Nephron progenitor cell (in vitro differentiated cells): ENCODE data around the gene PLEKHS1.

ENCODE experiments used
- DNase-seq: peaks from one replicate; pipeline ENCODE4 v3.0.0; 2021
- H3K27ac Mint-ChIP-seq: 2 replicates; pipeline ENCODE4 v1.8.0; 2021; ENCODE audit warnings: mild to moderate bottlenecking, moderate library complexity, mixed read lengths
- H3K27me3 Mint-ChIP-seq: 2 replicates; pipeline ENCODE4 v1.8.0; 2021; ENCODE audit warnings: mild to moderate bottlenecking, low read depth, mixed read lengths; ENCODE audit not compliant: poor library complexity
- H3K36me3 Mint-ChIP-seq: 2 replicates; pipeline ENCODE4 v1.8.0; 2021; ENCODE audit warnings: low read depth, mixed read lengths
- H3K4me1 Mint-ChIP-seq: 2 replicates; pipeline ENCODE4 v1.8.0; 2021; ENCODE audit warnings: mixed read lengths
- H3K4me3 Mint-ChIP-seq: 2 replicates; pipeline ENCODE4 v1.8.0; 2021; ENCODE audit warnings: mild to moderate bottlenecking, moderate library complexity, mixed read lengths
- H3K9me3 Mint-ChIP-seq: 2 replicates; pipeline ENCODE4 v1.8.0; 2021; ENCODE audit warnings: mild to moderate bottlenecking, moderate library complexity, mixed read lengths
- TF ChIP-seq, protein P1 (sequence below): fragments of 200-600 bp; sonication (generic); IDR thresholded peaks from 2 replicates; pipeline ENCODE4 v1.5.0; 2021; ENCODE audit warnings: antibody characterized with exemption

The PLEKHS1 gene

DNA sequence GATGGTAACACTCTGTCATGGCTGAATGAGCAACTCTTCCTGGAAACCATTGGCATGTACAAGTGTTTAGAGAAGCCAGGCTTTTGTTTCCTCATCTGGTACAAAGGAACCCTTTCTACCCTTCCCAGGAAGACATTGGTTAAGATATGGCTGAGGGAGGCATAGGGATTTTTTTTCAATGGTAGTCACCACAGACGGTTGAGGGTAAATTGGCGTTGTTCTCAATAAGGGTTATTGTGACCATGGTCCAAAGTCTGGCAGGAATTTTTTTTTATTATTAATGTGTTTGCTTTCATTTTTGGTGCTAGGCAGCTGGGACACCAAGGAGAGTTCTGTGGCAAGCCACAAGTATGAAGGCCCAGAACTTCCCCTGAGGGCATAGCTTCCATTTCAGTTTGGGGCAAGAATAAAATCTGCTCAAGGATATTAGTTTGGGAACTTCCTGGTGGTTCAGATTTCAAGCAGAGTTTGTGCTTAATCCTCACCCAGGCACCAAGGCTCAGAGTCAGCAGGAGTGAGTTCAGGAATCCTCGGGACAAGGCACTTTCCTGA, at the start of gene PLEKHS1:
PLEKHS1 (plus strand) TSS at position 502 of the 552 bp plus-strand sequence. CDS start 3,596 bp downstream, outside the sequence.
- Mint-ChIP-seq H3K27me3 (peaks cover 3% of the 10 kb centered on the region), H3K4me3 (no peak within 1 kb of the TSS), H3K4me1 (peaks cover 6% of the 10 kb centered on the region), H3K9me3 (no peaks in the 10 kb centered on the region), H3K36me3 (no peaks in the 10 kb centered on the region), H3K27ac (no peak within 1 kb of the TSS)
- TF ChIP-seq, protein P1, sequence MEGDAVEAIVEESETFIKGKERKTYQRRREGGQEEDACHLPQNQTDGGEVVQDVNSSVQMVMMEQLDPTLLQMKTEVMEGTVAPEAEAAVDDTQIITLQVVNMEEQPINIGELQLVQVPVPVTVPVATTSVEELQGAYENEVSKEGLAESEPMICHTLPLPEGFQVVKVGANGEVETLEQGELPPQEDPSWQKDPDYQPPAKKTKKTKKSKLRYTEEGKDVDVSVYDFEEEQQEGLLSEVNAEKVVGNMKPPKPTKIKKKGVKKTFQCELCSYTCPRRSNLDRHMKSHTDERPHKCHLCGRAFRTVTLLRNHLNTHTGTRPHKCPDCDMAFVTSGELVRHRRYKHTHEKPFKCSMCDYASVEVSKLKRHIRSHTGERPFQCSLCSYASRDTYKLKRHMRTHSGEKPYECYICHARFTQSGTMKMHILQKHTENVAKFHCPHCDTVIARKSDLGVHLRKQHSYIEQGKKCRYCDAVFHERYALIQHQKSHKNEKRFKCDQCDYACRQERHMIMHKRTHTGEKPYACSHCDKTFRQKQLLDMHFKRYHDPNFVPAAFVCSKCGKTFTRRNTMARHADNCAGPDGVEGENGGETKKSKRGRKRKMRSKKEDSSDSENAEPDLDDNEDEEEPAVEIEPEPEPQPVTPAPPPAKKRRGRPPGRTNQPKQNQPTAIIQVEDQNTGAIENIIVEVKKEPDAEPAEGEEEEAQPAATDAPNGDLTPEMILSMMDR = no peak
- no peak for DNase-seq

DNA sequence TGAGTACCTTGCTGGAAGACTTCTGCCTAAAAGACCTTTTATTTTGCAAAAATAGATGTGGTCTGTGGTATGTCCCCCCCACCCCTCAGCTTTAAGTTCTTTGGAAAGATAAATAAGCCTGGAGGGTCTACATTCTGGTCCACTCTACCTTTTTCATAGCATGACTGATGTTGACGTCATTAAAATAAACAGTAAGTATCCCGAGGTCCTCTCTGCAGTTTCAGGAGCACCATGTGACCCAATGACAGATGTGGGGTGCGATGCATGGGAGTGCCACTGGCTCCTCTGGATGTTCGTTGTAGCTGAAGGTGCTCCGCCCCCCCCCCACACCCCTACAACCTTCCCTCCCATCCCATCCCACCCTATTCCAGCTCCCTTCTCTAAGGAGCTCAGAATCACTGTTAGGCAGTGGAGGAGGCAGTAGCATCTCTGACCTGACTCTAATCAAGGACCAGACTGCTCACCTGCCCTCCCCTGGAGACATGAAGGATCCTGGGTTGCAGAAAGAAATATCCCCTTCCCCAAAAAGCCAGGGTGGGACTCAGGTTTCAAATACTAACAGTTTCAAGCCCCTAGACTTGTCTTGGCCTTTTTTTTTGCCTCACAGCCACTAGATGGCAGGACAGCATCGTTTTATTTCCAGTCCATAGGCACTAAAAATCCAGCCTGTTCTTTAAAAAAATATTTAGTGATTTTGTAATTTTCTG, 46.7 kb upstream of the PLEKHS1 start:
- Mint-ChIP-seq H3K36me3 (peaks cover 33% of the 10 kb centered on the region), H3K4me1 (peaks cover 49% of the 10 kb centered on the region), H3K27ac (no peak overlapping the region), H3K4me3 (no peak overlapping the region), H3K9me3 (peaks cover 7% of the 10 kb centered on the region), H3K27me3 (peaks cover 4% of the 10 kb centered on the region)
- DNase-seq = peak; percentile 41
- TF ChIP-seq, protein P1 = peak; percentile 70

DNA sequence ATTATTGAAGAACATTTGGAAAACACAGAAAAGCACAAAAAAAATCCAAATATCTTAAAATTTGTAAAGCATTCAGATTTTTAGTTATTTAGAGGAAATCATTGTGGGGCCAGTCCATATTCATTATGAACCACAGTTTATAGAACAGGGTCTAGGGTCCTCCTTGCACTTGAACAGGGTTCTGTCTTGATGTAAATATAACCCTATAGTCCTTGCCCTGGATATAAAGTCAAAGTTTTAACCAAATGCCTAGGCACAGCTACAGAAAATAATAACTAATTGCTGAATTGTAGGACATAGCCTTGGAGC, 46.2 kb upstream of the PLEKHS1 start:
- Mint-ChIP-seq H3K36me3 (peaks cover 32% of the 10 kb centered on the region), H3K4me1 (peaks cover 55% of the 10 kb centered on the region), H3K27me3 (peaks cover 4% of the 10 kb centered on the region), H3K9me3 (peaks cover 7% of the 10 kb centered on the region), H3K4me3 (peak overlapping the region; percentile 44), H3K27ac (peak overlapping the region; percentile 95)
- TF ChIP-seq, protein P1 = no peak
- DNase-seq = no peak

DNA sequence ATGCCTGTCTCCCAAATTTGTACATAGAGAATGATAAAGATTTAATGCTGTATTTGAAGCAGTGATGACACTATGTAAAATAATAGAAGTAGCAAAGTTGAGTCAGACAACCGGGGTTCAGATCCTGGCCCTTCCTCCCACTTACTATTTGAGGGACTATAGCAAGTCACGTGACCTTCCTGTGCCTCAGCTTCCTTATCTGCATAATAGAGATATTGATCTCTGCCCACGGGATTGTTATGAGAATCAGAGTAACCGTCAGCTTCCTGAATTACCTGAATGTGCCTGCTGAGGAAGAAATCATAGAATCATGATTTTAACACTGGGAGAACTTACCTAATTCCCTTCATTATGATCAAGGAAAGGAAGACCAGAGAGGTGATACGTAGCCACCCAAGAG, 44.9 kb upstream of the PLEKHS1 start:
- no peak for DNase-seq
- TF ChIP-seq, protein P1 = no peak
- Mint-ChIP-seq H3K36me3 (peaks cover 19% of the 10 kb centered on the region), H3K4me1 (peaks cover 64% of the 10 kb centered on the region), H3K27ac (no peak overlapping the region), H3K9me3 (peaks cover 3% of the 10 kb centered on the region), H3K27me3 (peaks cover 4% of the 10 kb centered on the region), H3K4me3 (no peak overlapping the region)

DNA sequence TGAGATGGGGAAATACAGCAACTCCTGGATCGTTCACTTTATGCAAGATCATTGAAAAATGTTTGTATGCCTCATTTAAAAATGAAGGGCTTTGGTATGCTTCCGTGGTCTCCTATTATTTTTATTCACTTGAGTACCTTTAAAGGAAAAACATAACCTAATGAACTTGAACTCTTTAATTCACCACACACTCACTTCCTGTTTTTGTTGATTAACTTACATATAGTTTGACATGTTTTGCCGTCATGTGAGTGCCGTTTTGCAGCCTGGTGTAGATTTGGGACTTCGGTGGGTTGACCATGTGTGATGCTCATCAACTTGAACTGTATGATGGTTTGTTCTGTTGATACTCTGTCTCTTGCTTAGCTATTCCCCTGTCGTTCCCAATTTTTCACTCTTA, 42.8 kb upstream of the PLEKHS1 start:
- Mint-ChIP-seq H3K36me3 (peaks cover 8% of the 10 kb centered on the region), H3K9me3 (peaks cover 3% of the 10 kb centered on the region), H3K27me3 (peaks cover 4% of the 10 kb centered on the region), H3K27ac (peak overlapping the region; percentile 92), H3K4me3 (peak overlapping the region; percentile 53), H3K4me1 (peaks cover 75% of the 10 kb centered on the region)
- TF ChIP-seq, protein P1 = no peak
- no peak for DNase-seq
